ENCODE results near the gene WDFY4.

DNA sequence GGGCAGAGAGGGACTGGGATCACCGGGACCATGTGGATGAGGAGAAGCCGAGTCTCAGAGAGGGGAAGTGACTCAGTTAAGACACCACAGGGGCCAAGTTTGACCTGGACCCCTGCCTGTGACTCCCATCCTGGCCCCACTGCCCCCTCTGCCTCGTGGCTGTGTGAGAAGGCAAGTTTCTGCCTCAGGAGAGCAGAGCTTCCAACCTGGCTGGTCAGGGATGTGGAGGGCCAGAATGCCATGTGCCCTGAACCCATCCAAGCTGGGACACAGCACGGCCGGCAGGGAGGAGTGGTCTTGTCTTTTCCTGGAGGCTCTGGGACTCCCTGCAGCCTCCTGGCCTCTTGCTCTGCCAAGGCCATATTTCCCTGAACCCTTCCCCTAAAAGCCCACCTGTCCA is 19.5 kb downstream of the WDFY4 start:
- TF ChIP-seq, protein P1, sequence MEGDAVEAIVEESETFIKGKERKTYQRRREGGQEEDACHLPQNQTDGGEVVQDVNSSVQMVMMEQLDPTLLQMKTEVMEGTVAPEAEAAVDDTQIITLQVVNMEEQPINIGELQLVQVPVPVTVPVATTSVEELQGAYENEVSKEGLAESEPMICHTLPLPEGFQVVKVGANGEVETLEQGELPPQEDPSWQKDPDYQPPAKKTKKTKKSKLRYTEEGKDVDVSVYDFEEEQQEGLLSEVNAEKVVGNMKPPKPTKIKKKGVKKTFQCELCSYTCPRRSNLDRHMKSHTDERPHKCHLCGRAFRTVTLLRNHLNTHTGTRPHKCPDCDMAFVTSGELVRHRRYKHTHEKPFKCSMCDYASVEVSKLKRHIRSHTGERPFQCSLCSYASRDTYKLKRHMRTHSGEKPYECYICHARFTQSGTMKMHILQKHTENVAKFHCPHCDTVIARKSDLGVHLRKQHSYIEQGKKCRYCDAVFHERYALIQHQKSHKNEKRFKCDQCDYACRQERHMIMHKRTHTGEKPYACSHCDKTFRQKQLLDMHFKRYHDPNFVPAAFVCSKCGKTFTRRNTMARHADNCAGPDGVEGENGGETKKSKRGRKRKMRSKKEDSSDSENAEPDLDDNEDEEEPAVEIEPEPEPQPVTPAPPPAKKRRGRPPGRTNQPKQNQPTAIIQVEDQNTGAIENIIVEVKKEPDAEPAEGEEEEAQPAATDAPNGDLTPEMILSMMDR (conservative IDR thresholded peaks at IDR 0.05 in 1 of 2, IDR thresholded peaks at IDR 0.05 in 1 of 2; ENCODE audit: extremely low read depth in 1 of 2, insufficient read depth in 1 of 2, low read depth in 1 of 2, low read length in 2 of 2): no peak
- TF ChIP-seq EZH2 (IDR thresholded peaks at IDR 0.05; ENCODE audit: borderline replicate concordance, low read length): no peak

Measured in mammary epithelial cell (primary cell).